Activated CD8-positive, alpha-beta memory T cell treated with anti-CD3 and anti-CD28 coated beads, Interleukin-2, amount 50 U/mL, for 1 hour (primary cell): ENCODE results near the gene ING4.

ENCODE experiments used
- DNase-seq: peaks from one replicate; pipeline ENCODE4 v3.0.0-alpha.2; 2020; ENCODE audit errors: extremely low read depth

ING4 gene

DNA sequence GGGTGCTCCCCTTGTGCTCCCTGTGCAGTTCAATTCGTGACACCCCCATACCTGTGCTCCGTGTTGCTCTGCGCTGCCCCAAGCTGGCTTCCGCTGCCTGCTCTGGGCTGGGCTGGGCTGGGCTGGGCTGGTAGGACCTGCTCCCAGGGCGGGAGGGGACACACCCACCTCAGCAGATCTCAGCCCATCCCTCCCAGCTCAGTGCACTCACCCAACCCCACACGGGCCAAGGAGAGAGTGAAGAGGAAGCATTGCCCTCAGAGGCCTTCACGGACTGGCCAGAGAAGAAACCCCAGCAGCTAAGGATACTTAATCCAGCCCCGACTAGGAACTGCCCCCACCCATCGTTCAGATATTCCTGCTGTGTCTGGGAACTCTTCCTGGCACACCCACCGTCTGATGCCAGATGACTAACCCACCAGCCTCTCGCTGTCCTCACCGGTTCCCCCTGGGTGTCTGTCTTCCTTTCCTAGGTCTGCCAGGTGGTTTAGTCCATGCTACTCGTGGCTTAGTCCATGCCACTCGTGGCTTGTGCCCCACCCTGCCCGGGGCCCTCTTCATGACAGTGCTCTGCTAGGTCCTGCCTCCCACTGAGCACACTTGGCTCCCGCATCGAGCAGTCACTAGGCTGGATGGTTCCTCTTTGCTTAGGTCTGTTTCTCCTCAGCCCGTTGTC lies 26.9 kb downstream of the ING4 start, which contains the start of gene LPAR5:
Gene LPAR5 (minus strand): TSS at position 104 of the 676 bp plus-strand sequence. CDS start 14,711 bp downstream, outside the sequence.
- no peak for DNase-seq

DNA sequence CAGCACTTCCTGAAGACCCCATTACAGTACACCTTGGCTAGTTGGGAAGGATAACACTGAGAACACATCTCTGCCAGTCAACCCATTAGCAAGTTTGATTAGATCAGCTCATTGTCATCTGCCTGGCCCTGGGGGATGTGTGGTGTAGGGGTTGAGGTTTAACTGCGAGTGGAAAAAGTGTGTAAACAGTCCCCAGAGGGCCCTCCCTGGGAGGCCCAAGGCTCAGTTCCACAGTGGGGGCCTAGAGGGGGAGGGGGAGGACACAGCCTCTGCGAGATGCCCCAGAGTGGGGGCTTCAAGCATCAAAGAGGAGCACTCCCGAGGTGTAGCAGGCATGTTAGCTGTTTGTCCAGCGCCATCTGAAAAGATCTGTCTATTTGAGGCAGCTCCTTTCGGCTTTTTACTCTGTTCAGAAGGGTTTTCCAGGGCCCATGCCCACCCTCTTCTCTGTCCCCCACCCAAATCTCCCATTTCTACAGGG lies 27.5 kb downstream of the ING4 start:
- DNase-seq: no peak

DNA sequence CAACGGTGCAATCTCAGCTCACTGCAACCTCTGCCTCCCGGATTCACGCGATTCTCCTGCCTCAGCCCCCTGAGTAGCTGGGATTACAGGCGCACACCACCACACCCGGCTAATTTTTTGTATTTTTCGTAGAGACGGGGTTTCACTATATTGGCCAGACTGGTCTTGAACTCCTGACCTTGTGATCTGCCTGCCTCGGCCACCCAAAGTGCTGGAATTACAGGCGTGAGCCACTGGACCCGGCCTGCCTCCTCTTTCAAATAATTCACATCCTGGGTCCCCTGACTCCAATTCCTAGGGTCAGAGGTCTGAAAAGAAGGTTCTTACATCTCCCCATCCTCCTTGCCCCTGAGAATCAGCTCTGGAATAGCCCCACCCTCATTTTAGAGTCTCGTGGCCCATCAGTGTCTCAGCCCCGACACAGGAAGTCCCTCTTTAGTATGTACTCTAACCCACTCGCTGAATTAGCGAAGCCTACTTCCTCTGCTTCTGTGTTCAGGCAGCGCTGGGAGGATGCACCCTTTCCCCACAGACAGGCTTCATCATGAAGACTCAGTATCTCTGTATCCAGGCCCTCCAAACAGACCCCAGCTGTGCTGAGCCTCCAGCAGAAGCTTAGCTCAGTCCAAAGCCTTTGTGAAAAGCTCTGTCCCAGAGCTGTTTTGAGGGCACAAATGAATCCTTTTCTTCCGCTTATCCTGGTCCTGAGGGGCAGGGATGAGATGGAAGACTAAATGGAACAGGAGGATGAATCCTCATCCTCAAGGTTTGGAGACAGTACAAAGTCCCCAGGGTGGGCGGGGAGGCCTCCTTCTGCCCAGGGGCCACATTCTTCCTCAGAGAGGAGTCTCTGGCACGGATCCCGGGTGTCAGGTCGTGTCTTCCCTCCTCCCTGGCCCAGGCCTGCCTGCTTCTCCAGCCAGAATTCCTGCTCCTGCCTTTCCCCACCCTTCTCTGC lies 30.6 kb downstream of the ING4 start:
- DNase-seq: no peak

DNA sequence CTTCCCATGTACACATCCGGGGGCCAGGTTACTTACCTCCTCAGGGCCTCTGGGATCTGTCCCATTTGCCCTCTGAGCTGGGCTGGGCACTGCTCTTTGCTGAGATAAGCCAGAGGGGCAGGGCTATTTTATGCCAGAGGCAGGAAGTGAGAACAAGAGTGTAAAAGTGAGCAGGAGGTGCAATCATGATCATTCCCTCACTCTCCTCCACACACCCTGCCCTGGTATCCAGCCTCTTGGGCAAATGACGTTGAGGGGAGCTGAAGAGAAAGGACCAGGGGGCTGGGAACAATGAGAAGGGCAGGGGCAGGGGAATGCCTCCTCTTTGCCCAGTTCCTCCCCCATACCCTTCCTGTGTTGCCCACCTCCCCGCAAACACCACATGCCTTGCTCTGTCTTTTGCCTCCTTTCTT lies 31.4 kb downstream of the ING4 start:
- no peak for DNase-seq

DNA sequence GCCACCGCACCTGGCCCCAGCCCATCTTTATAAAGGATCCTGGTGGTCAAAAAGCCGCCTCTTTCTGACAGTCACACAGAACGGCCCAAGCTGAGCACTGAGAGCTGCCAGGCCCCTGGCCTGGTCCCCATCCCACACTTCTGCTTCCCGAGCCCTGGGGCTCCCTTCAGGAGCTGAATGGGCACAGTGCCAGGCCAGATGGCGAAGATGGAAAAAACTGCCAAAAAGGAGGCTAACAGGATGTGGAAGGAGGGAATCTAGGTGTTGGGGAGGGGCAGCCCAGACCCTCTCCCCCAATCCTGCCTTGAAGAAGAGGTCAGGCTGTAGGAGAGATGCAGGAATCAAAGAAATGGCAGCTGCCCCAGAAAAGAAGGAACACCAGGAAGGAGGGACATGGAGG lies 32.2 kb downstream of the ING4 start:
- no peak for DNase-seq

DNA sequence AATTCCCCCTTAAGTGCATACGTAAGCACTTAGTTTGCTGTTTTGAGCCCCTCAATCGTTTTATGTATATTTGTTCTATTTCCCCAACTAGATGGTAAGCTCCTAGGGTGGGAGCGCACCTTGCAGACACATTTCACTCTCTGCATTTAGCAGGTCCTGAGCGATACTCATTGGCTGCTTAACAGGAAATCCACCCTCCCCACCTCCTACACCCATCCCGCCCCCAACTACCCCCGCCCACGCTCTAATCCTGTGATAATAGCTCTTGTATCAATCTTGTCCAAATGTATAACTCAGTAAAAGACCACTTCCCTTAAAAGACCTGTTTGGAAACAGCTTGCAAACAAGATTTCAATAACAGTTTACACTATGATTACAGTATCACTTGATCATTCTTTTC lies 35.3 kb downstream of the ING4 start:
- no peak for DNase-seq

DNA sequence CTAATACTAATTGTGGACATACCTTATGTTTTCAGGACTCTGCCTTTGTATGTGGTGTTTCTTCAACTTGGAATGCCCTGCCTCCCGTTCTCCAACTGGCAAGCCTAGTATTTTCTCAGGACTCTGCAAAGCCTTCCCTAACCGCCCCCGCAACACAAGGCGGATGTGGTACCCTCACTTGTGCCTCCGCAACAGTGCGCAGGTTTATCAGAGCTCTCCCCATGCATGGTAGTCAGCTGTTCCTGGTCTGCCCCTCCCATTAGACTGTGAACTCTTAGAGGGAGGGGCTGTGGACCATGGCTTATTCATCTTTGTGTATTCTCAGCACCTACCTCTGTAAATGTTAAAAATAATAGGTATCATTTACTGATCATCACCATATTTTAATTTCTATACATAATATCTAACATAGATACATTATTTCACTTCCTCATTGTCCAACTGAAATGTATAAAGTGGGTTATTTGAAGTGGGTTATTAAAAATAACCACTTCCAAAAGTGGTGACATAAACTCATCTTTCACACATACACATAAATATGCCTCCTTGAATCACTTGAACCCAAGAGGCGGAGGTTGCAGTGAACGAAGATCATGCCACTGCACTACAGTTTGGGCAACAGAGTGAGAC lies 36.1 kb downstream of the ING4 start:
- no peak for DNase-seq

DNA sequence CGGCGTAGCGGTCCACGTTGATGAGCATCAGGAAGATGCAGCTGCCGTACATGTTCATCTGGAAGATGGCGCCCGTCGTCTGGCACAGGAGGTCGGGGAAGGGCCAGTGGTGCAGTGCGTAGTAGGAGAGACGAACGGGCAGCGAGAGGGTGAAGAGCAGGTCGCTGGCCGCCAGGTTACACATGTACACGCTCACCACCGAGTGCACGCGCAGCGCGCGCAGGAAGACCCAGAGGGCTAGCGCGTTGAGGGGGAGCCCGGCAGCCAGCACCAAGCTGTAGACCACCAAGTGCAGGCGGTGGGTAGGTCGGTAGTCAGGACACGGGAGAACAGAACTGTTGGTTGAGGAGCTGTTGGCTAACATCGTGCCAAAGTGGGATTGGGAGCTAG lies 42.0 kb downstream of the ING4 start:
- no peak for DNase-seq

DNA sequence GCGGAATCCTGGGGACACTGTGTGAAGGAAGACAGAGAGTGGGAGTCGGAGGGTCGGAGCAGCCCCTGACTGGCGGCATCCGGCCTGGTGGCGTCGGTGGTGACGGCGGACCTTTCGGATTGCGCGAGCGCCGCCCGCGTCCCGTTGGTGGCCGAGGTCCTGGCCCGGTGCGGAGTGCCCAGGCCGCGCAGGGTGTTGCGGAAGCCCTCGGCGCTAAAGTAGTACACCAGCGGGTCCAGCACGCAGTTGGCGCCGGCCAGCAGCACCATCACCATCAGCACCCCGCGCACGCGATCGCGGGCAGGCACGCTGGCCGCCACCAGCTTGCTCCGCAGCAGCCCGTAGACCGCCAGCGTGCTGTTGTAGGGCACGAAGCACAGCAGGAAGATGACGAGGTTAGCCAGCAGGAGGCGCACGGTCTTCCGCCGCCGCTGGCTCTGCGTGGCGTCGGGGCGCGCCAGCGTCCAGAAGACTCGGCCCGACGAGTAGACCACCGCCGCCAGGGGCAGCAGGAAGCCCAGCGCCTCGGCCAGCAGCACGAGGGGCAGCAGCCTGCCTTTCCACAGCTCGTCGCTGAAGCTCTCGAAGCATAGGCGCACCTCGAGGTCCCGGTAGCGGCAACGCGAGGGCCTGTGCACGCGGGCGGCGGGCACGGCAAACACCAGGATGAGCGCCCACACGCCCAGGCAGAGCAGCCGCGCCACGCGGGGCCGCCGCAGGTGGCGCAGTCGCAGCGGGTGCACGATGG lies 42.6 kb downstream of the ING4 start:
- DNase-seq: no peak

DNA sequence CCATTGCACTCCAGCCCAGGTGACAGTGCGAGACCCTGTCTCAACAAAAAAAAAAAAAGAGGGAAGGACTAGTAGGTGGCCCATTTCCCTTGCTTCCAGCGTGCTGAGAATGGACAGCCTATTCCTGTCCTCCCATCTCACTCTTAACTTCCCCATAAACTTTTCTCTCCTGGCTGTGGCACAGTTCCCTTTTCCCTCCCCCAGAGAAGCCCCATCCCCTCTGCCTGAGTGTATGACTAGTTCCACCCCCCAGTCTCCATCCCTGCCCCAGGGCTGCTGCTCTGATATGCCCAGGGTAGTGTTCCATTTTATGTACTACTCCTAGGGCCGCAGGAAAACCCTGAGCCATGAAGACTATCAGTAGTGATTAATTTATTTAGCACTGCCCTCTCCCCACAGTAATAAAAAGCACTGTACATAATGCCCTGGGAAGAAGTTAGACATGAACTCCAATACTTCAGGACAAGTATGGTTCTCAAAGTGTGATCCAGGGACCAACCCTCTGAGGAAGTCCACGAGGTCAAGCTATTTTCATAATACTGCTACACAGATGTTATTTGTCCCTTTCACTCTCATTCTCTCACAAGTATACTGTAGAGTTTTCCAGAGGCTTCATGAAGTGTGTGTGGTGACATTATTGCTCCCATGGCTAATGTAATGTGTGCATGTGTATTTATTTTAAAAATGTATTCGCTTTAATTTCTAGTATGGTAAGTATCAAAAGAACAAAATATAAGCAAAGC lies 44.3 kb downstream of the ING4 start:
- no peak for DNase-seq

DNA sequence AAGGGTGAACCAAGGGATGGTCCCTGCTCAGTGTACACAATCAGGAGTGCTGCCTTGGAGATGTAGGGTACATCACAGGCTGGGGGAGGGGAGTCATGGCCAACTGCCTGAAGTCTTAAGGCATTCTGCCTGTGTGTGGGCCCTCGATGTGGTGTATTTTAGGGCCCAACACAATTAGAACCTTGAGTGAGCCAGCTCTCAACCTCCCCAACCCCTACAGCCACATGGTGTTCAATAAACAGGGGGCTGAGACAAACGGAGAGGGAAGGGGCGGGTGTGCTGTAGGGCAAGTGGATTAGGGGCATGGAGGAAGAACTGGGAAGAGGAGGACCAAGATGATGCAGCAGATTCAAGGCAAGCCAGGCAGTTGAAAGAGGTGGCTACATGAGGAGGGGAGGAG lies 47.1 kb downstream of the ING4 start:
- no peak for DNase-seq

DNA sequence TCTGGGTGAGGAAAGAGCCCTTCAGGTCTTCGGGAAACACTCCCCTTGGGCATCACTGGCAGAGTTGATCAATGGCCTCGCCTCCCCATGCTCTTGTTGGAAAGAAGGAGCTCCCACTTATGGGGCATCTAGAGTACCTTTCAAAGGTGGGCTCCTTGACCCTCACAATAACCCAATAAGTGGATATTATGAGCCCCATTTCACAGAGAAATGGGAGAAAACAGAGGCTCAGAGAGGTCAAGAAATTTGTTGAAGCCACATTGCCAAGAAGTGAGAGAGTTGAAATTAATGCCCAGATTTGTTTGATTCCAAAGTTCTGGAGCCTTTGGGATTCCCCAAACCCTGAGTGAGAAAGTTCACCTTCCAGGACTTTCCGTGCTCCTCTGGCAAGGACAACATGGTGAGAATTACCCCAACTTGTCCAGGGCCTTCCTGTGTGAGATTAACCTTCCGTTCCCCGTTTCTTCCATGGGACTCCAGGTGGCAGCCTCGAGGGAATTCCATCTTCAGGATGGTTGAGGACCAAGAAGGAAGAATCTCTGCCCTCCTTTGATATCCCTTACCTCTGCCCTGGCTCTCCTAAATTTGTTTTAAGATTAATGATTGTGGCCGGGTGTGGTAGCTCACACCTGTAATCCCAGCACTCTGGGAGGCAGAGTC lies 48.3 kb downstream of the ING4 start:
- no peak for DNase-seq

DNA sequence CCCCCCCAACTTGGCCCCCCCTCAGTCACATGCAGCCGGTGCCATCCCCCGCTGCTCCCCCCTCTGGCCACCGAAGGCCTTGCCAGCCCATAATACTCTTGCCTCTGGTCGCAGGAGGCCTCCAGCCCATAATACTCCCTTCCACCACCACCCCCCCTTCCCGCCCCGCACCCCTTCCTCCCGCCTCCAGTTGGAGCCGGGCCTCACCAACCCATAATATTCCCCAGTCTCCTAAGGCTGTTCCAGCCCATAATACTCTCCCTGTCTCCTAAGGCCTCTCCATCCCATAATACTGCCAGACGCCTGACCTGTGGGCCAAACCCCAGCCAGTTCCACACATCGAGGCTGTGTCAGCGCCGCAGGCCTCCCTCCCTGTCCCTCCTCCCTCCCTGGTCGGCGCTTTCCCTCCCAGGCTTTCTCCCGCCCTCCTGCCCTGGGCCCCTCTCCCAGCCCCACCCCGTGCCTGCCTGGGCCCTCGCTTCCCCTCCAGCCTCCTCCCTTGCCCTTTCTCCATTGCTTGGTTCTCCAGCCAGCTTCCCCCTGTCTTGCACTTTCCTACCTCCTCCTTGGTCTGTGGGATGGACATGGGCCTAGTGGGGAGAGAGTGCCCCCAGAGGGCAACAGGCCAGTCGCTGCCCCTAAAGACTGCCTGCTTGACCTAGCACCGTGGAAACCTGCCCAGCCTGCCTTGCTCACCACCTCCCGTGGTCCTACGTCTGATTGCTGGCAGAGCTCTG lies 49.0 kb downstream of the ING4 start:
- no peak for DNase-seq

DNA sequence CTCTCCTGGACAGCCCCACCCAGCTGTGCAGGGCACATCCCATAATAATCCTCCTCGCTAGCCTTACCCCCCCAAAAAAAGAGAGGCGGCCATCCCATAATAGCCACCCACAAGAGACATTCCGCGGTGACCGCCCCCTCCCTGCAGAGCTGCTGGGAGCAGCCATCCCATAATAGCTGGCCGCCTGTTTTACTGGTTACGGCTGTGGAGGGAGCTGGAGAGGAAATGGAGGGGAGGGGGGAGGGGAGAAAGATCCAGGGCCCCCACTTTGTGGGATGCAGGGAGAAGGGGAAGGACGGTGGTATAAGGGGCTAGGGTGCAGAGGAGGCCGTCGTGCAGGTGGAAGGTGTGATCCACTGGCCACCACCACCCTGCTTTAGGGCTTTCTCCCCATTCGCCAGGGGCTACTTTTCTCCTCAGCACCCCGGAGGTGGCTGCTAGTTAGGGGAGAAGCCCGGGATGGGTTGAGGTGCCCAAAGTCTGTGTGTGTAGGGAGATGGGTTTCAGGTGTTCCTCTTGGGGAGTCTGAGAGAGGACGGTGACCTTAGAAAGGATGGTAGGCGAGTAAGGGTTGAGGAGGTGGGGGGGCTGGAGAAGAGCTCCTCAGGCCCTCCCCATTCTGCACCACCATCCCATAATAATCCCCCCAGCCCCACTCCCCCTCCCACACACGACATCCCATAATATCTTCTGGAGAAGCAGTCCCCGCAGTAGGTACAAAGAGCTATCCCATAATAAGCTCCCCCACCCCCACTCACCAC lies 49.7 kb downstream of the ING4 start:
- DNase-seq: no peak

DNA sequence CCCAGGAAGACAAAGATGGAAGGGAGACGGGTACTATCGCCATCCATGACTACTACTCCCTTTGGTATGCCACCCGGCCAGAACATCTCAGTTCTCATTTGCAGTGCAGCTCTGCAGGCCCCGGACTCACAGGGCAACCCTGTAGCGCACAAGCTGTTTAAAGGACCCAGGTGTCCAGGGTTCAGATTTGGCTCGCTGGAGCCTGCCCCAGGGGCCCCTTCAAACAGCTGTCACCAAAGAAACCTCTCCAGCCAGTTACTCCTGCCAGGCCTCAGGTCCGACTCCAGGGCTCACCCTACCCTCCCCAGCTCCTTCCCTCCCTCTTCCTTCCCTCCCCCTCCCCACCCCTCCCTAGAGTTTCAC lies 50.3 kb downstream of the ING4 start:
- no peak for DNase-seq

DNA sequence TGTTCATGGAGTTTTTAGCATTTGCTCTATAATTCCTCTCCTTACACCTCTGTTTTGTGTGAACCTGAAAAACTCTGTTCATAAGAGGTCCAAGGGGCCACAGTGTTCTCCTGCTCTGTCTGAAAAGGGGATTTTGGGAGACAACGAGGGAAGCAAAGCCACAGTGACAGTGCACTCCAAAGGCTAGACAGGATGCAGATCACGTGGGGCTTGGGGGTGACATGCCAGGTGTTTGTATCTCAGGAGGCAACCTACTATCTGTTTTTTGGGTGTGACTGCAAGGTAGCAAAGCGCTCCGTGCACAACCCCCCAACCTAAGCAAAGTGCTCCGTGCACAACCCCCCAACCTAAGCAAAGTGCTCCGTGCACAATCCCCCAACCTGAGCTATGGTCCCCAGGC lies 50.7 kb downstream of the ING4 start:
- no peak for DNase-seq

DNA sequence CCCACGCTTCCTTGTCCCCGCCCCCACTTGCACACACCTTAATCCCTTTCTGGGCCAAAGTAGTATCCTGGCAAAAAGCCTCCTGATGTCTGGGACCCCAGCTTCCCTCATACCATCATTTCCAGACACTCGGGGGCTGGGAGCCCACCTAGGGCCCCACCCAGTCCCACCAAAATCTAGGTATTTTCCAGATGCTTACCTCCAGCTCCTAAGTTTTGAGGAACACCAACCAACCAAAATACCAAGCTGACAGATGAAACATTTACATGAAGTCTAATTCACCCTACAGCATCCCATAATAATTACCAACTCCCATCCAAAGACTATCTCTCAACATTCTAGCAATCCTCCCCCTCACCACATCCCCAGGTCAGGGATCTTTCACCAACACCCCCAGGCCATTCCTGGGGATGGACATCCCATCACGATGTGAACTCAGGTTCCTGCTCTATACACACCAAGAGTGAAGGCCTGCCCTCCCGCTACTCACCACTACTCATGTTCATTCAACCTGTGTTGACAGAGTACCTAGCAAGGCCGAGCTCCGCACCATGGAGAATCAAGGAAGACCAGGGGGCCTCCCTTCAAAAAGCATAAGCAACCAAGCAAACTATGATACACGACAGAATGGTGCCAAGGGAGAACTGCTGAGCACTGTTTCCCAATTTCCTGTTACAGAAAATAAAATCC lies 54.2 kb downstream of the ING4 start:
- DNase-seq: no peak

DNA sequence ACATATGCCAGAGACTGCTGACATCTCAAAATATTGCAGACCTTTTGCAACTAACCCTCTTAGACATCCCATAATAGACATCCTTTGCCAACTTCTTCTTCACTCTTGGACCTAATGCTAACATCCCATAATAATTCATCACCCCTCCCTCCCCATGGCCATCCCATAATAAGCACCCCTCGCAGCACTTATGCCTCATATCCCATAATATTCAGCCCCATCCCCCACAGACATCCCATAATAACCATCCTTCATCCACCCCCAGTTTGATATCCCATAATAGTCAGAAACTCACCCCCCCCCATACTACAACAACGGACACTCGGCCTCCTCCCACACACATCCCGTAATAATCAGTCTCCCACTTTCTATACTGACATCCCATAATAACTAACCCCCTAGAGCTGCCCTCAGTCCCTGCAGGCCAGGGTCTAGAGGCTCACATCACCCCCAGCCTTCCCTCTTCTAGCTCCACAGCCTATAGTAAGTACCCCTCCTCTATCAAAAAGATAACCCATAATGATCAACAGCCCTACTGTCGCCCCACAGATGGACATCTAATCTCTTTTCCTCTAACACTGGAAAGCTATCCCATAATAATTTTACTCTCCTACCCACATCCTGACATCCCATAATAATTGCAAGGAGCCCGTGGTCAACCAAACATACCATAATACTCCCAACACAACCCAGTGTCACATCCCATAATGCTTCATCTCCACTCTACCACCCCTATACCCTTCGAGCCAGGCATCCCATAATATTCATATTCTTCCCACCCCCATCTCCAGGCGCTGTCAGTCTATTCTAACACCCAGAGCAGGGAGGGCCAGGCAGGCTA lies 54.9 kb downstream of the ING4 start:
- no peak for DNase-seq
